Urothelium cell line (cell line): ENCODE data around the gene SDF2.
"Not testable (repeated sequence)": the region's sequence is repeated elsewhere in the genome, so short reads cannot be mapped to it uniquely, and the experiment has no call there.

ENCODE experiments used
- DNase-seq: peaks from one replicate; pipeline ENCODE4 v3.0.0; 2011; ENCODE audit warnings: low spot score, mixed read lengths
- FAIRE-seq: peaks from 2 replicates; lab custom pipeline; 2011; peaks lifted over from hg19 to GRCh38; lab: Jason Lieb, UNC

Gene SDF2

GRCh38 chr17:28685366-28685765, 23.7 kb upstream of the SDF2 start:
- DNase-seq (no peak), FAIRE-seq (no peak)

GRCh38 chr17:28684963-28685362, 23.3 kb upstream of the SDF2 start:
- no peak for DNase-seq
- FAIRE-seq, result peak; percentile 74

GRCh38 chr17:28682655-28683054, 20.9 kb upstream of the SDF2 start:
- FAIRE-seq (no peak), DNase-seq (no peak)

- DNase-seq (no peak), FAIRE-seq (no peak)
Observed at GRCh38 chr17:28675980-28676379, 14.3 kb upstream of the SDF2 start.

GRCh38 chr17:28675490-28675889, 13.8 kb upstream of the SDF2 start:
- DNase-seq (no peak), FAIRE-seq (no peak)

- no peak for FAIRE-seq
Observed at GRCh38 chr17:28669918-28670317, 8.2 kb upstream of the SDF2 start.

GRCh38 chr17:28667870-28668269, 6.2 kb upstream of the SDF2 start:
- no peak for DNase-seq

More at GRCh38 chr17:28669918-28670317, 8.2 kb upstream of the SDF2 start:
- DNase-seq, result no peak

GRCh38 chr17:28665994-28666393, 4.3 kb upstream of the SDF2 start:
- no peak for FAIRE-seq
- DNase-seq, result no peak

More at GRCh38 chr17:28667870-28668269, 6.2 kb upstream of the SDF2 start:
- FAIRE-seq, result no peak

- DNase-seq, result no peak
- no peak for FAIRE-seq
Observed at GRCh38 chr17:28663723-28664122, 2.0 kb upstream of the SDF2 start.

- no peak for DNase-seq
- no peak for FAIRE-seq
Observed at GRCh38 chr17:28662527-28662829, 772 bp upstream of the SDF2 start.

GRCh38 chr17:28659497-28659881, 2.2 kb downstream of the SDF2 start:
- DNase-seq, FAIRE-seq: not testable (repeated sequence)

- not testable (repeated sequence) for FAIRE-seq, DNase-seq
Observed at GRCh38 chr17:28658766-28659496, 2.8 kb downstream of the SDF2 start.

- not testable (repeated sequence) for DNase-seq, FAIRE-seq
Observed at GRCh38 chr17:28658342-28658741, 3.4 kb downstream of the SDF2 start.

GRCh38 chr17:28657756-28658155, 4.0 kb downstream of the SDF2 start:
- DNase-seq (no peak), FAIRE-seq (no peak)

- FAIRE-seq, result no peak
- DNase-seq, result no peak
Observed at GRCh38 chr17:28655160-28655559, 6.5 kb downstream of the SDF2 start.

GRCh38 chr17:28648698-28649097, 13.0 kb downstream of the SDF2 start:
- FAIRE-seq (no peak), DNase-seq (no peak)

- DNase-seq, result no peak
Observed at GRCh38 chr17:28646039-28646754, 15.5 kb downstream of the SDF2 start.

GRCh38 chr17:28645576-28645939, 16.1 kb downstream of the SDF2 start:
- no peak for FAIRE-seq

More at GRCh38 chr17:28646039-28646754, 15.5 kb downstream of the SDF2 start:
- no peak for FAIRE-seq

GRCh38 chr17:28644787-28645575, 16.7 kb downstream of the SDF2 start, which contains the start of gene BLTP2:
BLTP2 (minus strand) TSS chr17:28645158; CDS start chr17:28645056, 102 bp downstream.
- DNase-seq (peak; percentile 99), FAIRE-seq (peak; percentile 80)

More at GRCh38 chr17:28645576-28645939, 16.1 kb downstream of the SDF2 start:
- no peak for DNase-seq

- no peak for FAIRE-seq
Observed at GRCh38 chr17:28643983-28644786, 17.5 kb downstream of the SDF2 start.

GRCh38 chr17:28641579-28641978, 20.1 kb downstream of the SDF2 start:
- FAIRE-seq (no peak), DNase-seq (no peak)

More at GRCh38 chr17:28643983-28644786, 17.5 kb downstream of the SDF2 start:
- DNase-seq, result peak; percentile 74
